Measurements from ENCODE around the gene MCU.
"Not testable (repeated sequence)": the region's sequence is repeated elsewhere in the genome, so short reads cannot be mapped to it uniquely, and the experiment has no call there.

MCU gene

DNA sequence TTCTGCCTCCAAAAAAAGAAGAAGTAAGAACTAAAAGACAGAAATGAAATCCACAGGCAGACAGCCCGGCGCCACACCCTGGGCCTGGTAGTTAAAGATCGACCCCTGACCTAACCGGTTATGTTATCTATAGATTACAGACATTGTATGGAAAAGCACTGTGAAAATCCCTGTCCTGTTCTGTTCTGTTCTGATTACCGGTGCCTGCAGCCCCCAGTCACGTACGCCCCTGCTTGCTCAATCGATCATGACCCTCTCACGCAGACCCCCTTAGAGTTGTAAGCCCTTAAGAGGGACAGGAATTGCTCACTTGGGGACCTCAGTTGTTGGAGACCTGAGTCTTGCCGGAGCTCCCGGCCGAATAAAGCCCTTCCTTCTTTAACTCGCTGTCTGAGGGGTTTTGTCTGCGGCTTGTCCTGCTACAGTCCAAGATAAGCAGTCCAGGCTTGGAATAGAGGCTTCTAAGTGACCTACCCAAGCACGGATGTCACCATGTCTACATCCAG is 212.1 kb downstream of the MCU start:
- DNase-seq (ENCODE audit: low spot score), result not testable (repeated sequence)

DNA sequence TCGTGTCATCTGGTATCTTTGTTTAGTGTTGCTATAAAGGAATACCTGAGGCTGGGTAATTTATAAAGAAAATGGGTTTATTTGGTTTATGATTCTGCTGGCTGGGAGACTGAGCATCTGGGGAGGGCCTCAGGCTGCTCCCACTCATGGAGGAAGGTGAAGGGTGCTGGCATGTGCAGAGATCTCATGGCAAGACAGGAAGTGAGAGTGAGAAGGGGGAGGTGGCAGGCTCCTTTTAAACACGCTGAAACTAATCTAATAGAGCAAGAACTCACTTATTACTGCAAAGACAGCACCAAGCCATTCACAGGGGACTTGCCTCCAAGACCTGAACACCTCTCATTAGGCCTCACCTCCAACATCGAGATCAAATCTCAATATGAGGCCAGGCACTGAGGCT is 212.9 kb downstream of the MCU start:
- DNase-seq (ENCODE audit: low spot score), result no peak

DNA sequence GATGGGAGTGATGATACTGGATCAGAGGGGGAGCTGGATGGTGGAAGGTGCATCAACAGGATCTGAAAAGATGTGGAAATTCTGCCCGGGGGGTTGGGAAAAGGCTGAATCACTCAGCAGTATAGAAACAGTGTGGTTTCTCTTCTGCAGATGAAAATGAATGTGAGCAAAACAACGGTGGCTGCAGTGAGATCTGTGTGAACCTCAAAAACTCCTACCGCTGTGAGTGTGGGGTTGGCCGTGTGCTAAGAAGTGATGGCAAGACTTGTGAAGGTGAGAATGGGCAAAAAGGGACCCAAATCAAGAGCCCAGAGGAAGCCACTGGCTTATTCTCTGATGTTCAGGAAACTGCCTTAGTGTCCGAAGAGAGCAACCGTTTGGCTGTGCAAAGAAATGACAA is 214.5 kb downstream of the MCU start:
- DNase-seq (ENCODE audit: low spot score), result no peak

DNA sequence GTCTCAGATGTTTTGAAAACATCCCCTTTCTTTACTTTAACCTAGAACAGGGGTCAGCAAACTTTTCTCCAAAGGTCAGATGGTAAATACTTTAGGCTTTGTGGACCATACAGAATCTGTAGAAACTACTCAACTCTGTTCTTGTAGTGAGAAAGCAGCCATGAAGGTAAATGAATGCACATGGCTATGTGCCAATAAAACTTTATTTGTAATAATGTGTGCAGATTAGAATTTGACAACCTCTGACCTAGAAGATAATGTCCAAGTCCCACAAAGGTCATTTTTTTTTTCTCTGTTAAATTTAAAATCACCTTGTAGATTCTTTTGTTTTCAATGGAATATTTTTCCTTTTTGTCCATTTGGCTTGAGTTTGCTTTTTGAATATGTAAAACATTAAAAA is 218.8 kb downstream of the MCU start:
- DNase-seq (ENCODE audit: low spot score), result no peak

DNA sequence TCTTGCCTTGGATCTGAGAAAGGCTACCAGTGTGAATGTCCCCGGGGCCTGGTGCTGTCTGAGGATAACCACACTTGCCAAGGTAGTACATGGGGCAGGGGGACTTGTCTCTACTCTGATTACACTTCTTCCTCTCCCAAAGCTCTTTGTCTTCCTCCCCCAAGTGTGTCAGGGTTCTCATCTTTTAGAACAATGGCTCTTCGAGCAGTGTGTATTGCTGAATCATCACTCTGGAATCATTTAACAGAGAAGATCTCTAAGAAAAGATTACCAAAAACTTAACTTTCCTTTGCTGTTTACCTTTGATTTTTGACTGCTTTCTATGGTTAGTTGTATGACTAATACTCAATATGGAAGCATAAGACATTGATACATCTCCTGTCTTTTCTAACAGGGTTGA is 219.8 kb downstream of the MCU start:
- DNase-seq (ENCODE audit: low spot score), result no peak

DNA sequence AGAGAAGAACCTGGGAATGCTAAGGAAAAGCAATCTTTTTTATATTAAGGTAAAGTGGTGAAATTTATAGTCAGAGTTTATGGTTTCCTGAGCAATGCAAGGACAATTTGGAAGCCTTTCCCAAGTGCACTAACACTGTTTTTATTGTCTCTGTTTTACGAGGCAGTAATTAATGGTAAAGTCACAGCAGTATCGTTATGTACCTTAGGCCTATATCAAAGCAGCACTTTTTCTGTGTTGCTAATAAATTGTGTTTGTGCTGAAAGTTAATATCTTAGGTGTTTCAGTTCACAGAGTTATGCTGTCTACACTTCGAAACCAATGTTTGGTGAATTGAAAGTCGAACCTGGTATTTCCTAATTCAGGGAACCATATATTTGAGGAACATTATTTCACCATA is 220.8 kb downstream of the MCU start:
- no peak for DNase-seq (ENCODE audit: low spot score)

DNA sequence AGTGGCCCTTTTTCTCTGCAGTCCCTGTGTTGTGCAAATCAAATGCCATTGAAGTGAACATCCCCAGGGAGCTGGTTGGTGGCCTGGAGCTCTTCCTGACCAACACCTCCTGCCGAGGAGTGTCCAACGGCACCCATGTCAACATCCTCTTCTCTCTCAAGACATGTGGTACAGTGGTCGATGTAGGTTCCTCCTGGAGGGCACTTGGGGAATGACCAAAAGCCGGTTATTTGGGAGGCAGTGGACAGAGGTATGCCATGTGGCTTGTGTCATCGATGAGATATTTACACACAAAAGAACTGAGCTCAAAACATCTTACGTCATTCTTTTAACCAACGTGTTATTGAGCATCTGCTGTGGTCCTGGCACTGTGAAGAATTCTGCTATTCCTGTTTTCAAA is 221.3 kb downstream of the MCU start:
- no peak for DNase-seq (ENCODE audit: low spot score)

DNA sequence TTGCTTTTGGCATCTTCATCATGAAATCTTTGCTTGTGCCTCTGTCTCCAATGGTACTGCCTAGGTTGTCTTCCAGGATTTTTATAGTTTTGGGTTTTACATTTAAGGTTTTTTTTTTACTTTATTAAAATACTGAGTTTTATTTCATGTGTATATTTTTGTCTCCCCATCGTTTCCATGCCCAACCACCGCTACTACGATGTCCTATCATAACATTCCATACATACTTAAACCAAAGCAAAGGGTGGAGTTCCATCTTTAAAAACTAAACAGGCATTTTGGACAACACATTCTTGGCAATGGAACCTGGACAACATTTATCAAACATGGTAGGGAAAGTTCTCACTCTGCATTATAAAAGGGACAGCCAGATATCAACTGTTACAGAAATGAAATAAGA is 225.3 kb downstream of the MCU start:
- DNase-seq (ENCODE audit: low spot score), result not testable (repeated sequence)

DNA sequence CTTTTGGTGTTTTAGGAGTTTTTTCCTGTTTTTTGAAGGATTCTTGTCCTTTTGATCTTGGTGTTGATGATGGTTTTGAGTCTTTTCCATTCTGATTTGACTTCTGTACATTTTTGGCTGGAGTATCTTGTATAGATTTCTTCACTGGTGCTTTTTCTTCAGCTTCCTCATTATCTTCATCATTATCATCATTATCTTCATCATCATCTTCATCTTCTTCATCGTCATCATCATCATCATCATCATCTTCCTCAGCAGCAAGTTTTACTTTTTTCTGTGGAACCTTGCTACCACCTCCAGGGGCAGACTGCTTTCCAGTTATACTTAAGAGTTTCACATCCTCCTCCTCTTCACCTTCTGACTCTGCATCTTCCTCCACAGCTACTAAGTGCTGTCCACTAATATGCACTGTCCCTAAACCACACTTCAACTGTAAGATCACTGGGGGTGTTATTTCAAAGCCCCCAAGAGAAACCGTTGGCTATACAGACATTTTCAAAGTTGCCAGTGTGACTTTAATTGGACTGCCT is 225.9 kb downstream of the MCU start:
- DNase-seq (ENCODE audit: low spot score), result not testable (repeated sequence)

DNA sequence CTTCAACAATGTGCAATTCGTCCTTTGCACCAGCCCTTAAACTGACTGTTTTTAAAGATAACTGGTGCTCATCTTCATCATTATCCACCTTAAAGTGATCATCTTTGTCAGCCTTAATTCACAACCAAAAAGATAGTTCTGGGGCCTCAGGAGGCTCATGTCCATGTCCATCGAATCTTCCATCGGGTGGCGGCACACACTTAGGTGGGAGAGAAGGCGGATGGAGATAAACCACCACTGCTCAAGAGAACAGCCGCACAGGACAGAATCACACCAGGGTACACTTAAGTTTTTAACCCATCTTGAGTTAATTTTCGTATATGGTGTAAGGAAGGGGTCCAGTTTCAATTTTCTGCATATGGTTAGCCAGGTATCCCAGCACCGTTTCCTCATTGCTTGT is 226.4 kb downstream of the MCU start:
- DNase-seq (ENCODE audit: low spot score), result no peak

DNA sequence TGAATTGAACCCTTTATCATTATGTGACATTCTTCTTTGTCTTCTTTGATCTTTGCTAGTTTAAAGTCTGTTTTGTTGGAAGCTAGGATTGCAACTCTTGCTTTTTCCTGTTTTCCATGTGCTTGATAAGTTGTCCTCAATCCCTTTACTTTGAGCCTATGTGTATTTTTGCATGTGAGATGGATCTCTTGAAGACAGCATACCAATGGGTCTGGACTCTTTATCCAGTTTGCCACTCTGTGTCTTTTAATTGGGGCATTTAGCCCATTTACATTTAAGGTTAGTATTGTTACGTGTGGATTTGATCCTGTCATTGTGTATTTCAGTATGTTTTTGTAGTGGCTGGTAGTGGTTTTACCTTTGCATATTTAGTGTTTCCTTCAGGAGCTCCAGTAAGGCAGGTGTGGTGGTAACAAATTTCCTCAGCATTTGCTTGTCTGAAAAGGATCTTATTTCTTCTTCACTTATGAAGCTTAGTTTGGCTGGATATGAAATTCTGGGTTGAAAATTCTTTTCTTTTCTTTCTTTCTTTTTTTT is 229.3 kb downstream of the MCU start:
- DNase-seq (ENCODE audit: low spot score), result not testable (repeated sequence)

DNA sequence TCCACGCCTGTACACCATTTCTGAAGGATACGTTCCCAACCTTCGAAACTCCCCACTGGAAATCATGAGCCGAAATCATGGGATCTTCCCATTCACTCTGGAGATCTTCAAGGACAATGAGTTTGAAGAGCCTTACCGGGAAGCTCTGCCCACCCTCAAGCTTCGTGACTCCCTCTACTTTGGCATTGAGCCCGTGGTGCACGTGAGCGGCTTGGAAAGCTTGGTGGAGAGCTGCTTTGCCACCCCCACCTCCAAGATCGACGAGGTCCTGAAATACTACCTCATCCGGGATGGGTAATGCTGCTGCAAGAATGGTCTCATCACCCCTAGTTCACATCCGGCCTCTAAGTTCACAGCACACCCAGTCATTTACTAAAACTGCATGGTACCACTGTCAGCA is 232.4 kb downstream of the MCU start:
- DNase-seq (ENCODE audit: low spot score), result no peak

DNA sequence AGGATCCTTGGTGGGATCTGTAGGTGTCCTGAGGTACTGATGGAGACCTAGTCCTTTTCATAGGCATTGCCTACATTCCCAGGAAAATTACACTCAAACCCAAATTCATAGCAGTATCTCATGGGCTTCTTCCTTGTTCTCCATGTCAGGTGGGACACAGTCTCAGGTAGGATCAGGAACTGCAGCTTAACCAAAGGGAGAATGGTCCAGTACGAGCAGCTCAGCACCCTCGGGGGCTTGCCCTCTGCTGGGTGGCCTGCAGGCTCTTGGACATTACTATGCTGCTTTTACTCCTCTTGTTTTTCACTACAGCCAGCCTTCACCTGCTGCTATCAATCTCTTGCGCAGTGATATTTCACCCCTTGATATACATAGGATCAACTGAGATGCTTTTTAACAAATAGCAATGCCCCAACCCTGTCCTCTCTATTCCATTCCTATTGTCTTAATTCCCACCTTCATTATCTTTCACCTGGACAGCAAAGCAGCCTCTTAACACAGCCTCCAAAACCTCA is 234.1 kb downstream of the MCU start:
- DNase-seq (ENCODE audit: low spot score), result no peak

DNA sequence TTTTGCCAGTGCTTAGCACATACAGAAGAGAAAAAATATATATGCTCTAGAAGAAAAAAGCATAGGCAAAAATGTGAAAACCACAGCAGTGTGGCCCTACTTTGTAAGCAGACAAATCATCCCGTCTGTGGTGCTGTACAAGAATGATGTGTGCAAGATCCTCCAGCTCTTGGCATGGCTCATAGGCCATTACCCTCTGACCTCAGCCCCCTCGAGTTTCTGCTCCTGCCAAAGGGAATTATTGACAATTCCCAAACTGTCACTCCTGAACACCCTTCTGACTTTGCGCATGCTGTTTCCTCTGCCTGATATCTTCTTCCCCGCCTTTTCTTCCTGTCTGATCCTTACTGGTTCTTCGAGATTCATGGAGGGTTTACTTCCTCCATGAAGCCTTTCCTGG is 235.5 kb downstream of the MCU start:
- DNase-seq (ENCODE audit: low spot score), result no peak

DNA sequence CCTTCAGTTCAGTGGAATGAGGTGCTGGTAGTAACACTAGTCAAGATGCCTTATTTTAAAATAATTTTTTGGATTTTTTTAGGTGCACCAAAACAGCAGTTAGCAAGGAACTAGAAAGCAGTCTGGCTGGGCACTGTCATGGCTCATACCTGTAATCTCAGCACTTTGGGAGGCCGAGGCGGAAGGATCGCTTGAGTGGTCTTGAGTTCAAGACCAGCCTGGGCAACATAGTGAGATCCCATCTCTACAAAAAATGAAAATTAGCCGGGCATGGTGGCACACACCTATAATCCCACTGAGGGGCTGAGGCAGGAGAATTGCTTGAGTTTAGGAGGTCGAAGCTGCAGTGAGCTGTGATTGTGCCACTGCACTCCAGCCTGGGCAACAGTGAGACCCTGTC is 236.9 kb downstream of the MCU start:
- DNase-seq (ENCODE audit: low spot score), result no peak

DNA sequence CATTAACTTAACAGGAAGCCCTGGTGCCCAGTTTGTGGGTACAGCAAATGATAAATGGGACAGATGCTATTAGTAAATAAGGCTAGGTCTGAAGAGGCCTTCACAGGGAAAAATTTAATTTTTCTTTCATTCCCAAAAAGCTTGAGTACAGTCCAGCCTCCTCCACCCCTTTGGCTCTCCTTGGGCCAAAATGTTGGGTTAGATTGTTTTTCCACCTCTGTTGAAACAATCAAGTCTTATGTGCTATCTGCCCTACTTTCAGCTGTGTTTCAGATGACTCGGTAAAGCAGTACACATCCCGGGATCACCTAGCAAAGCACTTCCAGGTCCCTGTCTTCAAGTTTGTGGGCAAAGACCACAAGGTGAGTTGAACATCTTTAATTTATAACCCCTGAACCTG is 238.3 kb downstream of the MCU start:
- DNase-seq (ENCODE audit: low spot score), result no peak

DNA sequence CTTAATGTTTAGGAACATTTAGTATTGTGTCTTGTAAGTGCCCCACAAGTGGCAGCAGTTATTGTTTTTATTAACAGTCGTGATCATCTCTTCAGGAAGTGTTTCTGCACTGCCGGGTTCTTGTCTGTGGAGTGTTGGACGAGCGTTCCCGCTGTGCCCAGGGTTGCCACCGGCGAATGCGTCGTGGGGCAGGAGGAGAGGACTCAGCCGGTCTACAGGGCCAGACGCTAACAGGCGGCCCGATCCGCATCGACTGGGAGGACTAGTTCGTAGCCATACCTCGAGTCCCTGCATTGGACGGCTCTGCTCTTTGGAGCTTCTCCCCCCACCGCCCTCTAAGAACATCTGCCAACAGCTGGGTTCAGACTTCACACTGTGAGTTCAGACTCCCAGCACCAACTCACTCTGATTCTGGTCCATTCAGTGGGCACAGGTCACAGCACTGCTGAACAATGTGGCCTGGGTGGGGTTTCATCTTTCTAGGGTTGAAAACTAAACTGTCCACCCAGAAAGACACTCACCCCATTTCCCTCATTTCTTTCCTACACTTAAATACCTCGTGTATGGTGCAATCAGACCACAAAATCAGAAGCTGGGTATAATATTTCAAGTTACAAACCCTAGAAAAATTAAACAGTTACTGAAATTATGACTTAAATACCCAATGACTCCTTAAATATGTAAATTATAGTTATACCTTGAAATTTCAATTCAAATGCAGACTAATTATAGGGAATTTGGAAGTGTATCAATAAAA is 240.5 kb downstream of the MCU start:
- DNase-seq (ENCODE audit: low spot score), result no peak

DNA sequence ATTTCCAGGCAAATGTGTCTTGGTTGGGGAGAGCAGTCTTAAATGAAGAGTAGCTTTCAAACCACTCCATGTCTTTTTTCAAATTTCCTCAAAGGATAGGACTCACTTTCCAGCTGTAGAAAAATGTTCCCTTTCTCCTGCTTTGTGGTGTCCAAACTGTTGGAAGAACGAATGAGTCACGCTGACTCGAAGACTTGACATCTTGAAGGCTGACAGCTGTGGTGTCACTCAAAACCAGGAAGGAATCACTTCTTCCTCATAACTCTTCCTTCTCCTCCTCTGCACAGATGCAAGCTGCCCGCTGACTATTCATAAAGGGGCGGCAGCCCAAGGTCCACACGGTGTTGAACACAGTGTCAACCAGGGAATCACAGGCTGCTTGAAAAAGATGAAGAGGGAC is 243.4 kb downstream of the MCU start:
- no peak for DNase-seq (ENCODE audit: low spot score)
